ENCODE data around the gene HHAT.

Gene HHAT

GRCh38 chr1:210440081-210440480 is 111.4 kb downstream of the HHAT start:
- no peak for DNase-seq (ENCODE audit: low read depth)

GRCh38 chr1:210441028-210441427 is 112.3 kb downstream of the HHAT start:
- no peak for DNase-seq (ENCODE audit: low read depth)

- DNase-seq (ENCODE audit: low read depth) = no peak
Observed at GRCh38 chr1:210445485-210445884, 116.8 kb downstream of the HHAT start.

DNA sequence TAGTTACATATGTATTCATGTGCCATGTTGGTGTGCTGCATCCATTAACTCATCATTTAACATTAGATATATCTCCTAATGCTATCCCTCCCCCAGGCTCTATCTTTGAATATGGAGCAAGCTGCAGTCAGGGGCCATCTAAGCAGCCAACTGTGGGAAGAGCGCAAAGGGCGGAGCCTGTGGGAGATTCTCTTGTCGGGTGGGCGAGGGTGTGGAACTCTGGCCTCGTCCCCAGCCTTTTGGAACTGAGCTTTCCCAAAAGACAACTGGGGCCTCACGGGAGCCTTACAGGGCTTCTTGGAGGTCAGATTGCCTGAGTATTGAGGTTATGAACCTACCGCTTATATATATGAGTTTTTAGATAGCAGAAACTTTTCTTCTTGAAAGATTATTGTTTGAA is 117.2 kb downstream of the HHAT start:
- no peak for DNase-seq (ENCODE audit: low read depth)

DNA sequence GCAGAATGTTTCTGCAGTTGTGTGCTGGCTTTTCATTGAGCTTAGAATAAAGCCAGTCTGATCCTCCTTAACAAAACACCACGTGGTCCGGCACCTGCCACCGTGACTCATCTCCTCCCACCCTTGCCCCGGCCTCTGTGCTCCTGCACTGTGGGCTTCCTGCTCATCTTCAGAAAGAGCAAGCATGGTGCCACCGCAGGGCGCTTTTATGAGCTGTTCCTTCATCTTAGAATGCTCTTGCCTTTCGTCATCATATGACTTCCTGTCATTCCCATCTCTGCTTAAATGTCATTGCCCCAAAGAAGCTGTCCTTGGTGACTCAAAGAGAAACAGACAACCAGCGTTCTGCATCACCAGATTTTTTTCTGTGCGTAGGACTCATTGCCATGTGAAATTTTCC is 117.8 kb downstream of the HHAT start:
- no peak for DNase-seq (ENCODE audit: low read depth)

DNA sequence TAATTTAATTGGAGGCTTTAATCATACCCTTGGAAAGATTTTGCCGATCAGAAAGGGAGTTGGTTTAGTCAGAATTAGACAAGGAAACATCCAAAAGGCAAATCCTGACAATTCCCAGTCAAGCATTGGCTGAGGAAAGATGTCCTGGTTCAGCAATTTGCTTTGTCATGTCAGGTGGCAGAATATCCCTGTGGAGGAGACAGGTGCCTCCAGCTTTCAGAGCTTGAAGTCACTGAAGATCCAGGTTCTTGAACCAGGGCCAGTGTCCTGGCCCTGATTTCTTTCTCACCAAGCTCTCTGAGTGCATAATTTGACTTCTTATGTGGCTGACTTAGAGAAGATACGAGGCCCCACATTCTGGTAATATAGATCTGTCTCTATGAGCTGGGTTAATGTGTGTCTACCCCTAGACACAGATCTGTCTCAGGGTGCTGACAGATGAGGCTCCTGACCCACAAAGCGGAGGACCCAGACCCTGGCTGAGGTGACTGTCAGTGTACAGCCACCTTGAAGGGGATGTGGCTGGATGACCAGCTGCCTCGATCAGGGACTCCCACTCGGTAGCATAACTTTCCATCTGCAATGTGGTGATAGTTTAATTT is 118.9 kb downstream of the HHAT start:
- DNase-seq (ENCODE audit: low read depth) = no peak

- no peak for DNase-seq (ENCODE audit: low read depth)
Observed at GRCh38 chr1:210448297-210448892, 119.7 kb downstream of the HHAT start.

DNA sequence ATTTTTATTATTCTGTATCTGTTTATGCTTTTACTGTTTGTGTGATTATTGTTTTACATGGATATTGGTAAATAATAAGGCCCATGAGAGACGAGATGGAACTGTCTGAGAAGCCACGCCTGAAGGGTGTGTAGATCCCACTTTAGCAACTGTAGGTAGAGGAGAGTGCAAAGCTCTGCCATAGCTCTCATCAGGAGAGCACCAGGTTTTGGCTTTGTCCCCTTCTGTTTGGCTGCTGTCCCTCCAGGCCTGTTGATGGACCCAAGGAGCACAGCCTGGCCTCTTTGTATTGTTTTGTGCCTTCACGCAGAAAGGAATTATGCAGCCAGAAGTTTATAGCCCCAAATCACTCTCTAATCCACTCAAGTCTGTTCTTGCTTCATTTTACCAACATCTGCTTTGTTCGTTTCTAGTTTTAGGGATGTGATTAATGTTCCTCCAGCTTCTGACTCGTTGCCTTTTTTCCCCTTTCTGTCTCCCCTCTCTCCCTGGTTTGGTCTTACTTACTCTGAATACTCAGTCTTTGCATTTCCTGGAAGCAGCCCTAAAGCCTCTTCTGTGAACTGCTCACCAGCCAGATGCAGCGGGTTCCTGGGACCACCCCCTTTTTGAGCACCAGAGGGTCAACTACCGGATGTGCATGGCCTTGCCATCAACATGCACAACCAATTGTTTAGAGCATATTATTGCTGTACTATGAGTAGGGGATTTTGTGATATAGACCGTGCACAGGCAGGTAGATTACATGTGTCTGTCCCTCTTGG is 127.3 kb downstream of the HHAT start:
- no peak for DNase-seq (ENCODE audit: low read depth)

- DNase-seq (ENCODE audit: low read depth) = no peak
Observed at GRCh38 chr1:210456731-210457255, 128.1 kb downstream of the HHAT start.

- no peak for DNase-seq (ENCODE audit: low read depth)
Observed at GRCh38 chr1:210457568-210457967, 128.9 kb downstream of the HHAT start.

GRCh38 chr1:210464519-210465039 is 135.9 kb downstream of the HHAT start:
- DNase-seq (ENCODE audit: low read depth) = no peak

DNA sequence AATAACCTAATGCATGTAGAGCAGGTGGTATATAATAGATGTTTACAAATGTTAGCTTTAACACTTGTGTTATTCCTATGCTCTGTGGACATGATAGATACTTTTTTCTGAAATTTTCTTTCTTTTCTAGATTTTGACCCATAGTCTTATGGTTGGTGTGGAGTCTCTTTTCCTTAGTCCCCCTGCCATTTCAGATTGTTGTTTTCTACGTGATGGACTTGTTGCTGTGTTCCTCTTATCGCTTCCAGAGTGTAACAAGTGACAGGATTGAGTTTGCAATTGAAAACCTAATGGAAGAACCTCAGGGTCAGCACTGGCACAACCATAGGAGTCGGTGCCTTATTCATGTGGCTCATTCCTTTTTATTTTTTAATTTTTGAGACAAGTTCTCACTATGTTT is 136.4 kb downstream of the HHAT start:
- DNase-seq (ENCODE audit: low read depth) = no peak

DNA sequence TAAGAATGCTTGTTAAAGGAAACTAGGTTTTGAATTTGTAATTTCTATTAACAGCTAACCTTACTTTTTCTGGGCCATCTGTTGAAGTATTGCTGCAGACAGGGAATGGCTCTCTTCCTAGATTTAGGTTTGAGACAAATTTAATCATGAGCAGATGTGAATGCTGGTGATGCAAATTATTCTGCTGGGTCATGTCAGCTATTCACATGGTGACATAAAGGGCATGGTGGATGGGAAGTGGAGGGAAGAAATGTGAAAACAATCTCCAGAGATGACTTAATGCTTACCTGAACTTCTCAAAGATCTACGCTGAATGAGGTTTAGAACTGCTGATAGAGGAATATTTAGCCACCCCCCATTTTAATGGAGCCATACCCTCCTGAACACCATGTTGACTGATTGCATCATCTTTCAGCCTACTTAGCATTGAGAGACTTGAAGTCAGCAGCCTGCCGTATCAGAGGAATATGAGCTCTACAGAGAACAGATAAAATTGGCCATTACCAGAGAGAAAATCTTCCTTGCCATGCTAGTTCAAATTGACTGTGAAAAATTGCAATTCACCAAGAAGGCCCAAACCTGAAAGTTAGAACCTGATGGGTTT is 138.8 kb downstream of the HHAT start:
- no peak for DNase-seq (ENCODE audit: low read depth)

- DNase-seq (ENCODE audit: low read depth) = no peak
Observed at GRCh38 chr1:210469441-210469840, 140.7 kb downstream of the HHAT start.

DNA sequence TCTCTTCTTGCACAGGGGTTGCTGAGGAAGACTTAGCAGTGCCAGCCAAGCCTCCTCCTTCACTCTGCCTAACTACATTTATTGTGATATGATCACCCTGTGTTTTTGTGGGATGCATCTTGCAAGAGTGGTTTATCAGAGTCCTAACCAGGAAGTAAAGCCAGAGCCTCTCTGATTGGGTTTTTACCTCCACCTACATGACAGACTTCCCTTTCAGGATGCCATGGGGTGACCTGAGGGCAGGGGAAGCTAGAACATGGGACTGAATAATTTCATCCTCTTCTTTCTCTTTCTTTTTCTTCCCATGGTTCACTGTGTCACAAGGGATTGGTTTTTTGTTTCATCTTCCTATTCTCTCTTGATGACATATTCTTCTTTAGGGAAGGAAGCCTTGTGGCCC is 146.6 kb downstream of the HHAT start:
- no peak for DNase-seq (ENCODE audit: low read depth)

GRCh38 chr1:210475806-210476205 is 147.1 kb downstream of the HHAT start:
- DNase-seq (ENCODE audit: low read depth) = no peak

- no peak for DNase-seq (ENCODE audit: low read depth)
Observed at GRCh38 chr1:210476730-210477129, 148.0 kb downstream of the HHAT start.

DNA sequence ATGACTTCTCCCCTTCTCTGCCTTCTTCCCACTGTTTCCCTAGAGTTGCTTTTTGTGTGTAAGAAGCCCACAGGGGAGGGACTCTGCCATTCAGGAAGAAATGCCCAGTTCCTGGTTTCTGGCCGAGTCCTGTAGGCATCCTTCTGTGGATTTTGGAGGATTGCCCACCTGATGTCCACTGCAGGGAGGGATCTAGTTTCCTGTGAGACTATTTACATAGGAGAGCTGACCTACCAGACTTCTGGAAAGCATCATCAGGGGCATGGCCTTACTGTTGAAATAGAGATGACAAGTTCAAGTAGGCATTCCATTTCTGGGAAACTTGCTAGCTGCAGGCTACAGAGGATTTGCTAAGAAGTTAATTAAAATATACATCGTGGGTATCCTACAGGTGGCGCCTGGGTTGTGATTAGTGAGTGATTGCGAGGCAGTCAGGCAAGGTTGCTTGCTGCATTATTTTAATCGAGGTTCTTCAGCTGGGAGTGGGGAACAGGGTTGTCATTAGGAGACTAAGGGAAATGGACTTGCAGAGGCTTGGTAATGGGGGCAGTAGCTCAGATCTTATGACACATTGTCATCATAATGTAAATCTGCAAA is 148.7 kb downstream of the HHAT start:
- no peak for DNase-seq (ENCODE audit: low read depth)

DNA sequence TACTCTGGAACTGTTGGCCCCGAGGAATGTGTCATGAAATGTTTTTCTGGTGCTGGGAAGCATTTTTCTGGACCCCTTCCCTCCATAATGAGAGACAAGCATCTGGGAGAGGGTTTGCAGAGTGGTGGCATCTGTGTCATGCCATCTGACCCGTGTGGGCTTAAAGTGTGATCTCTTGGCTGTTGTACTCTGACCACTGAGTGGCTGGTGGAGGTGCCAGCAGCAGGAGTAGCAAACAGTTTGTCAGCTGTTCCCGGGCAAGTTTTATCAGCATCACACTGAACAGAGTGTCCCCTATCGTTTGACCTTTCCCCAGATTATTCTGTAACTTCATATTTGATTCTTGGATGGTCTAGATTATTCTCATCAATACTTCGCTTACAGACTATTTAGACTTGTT is 150.1 kb downstream of the HHAT start:
- no peak for DNase-seq (ENCODE audit: low read depth)

GRCh38 chr1:210482491-210482890 is 153.8 kb downstream of the HHAT start:
- DNase-seq (ENCODE audit: low read depth) = no peak

DNA sequence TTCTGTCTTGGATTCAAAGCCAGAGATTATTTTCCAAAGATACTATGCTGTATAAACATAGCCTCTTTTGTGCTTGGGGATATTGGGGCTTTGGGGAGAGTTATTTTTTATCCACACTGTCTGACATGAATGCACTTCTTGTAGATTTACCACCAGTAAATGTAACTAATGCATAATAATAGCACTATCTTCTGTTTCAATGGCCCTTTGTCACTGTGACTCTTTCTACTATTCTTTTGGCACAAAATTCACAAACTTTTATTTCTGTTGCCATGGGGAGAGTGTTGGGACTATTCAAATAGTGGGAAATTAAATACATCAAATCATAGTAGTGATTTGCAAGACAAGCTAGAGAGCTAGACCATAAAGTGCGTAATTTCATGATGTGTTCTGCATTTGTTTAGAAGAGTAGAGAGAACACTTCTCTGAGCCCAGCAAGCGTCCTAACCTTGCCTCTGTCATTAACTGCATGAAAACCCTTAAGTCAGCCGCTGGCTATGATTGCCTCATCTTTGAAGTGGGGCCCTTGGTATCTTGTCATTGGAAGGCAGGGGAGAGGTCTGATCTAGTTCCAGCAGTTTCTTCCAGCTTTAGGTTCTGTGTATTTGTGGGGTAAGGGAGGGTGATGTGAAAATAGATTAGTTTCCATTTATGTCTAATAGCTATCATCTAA is 154.4 kb downstream of the HHAT start:
- DNase-seq (ENCODE audit: low read depth) = no peak

- DNase-seq (ENCODE audit: low read depth) = no peak
Observed at GRCh38 chr1:210483821-210484220, 155.1 kb downstream of the HHAT start.
